Thoracic aorta (tissue), 2 donors: ENCODE measurements around the gene DOCK3. TPM values are rescaled to one million over a fixed set of nuclear protein-coding genes. Genes with fewer than 3 reads are reported as not detected.

Source experiments
- ATAC-seq: fragments of 150-250 bp; one replicate; pipeline ENCODE4 v1.8.0; 2017; ENCODE audit warnings: low read depth; ENCODE audit not compliant: insufficient number of reproducible peaks, low FRiP score
- DNase-seq: peaks from one replicate; pipeline ENCODE4 v3.0.0-alpha.2; 2020; ENCODE audit warnings: low spot score
- H3K27ac ChIP-seq, 2 donors: fragments of 200-600 bp; sonication (generic); 1 replicate in 1 of 2; 2 replicates in 1 of 2; pipeline ENCODE4 v1.5.1; 2016; ENCODE audit warnings: mild to moderate bottlenecking in 2 of 2, moderate library complexity in 2 of 2
- H3K27me3 ChIP-seq: fragments of 200-600 bp; sonication (generic); replicated peaks from 2 replicates; pipeline ENCODE4 v1.6.0; 2016; ENCODE audit warnings: mild to moderate bottlenecking; ENCODE audit not compliant: insufficient read depth
- H3K36me3 ChIP-seq: fragments of 200-600 bp; sonication (generic); one replicate; pipeline ENCODE4 v1.5.1; 2016
- H3K4me1 ChIP-seq, 2 donors: fragments of 200-600 bp; sonication (generic); 1 replicate in 1 of 2; 2 replicates in 1 of 2; pipeline versions ENCODE4 v1.5.1 to v1.6.0; 2016; ENCODE audit warnings: low read depth in 2 of 2, mild to moderate bottlenecking in 1 of 2; ENCODE audit not compliant: control insufficient read depth in 1 of 2
- H3K4me3 ChIP-seq: fragments of 200-600 bp; sonication (generic); 2 replicates; pipeline ENCODE4 v1.5.1; 2016; ENCODE audit warnings: mild to moderate bottlenecking
- H3K9me3 ChIP-seq: fragments of 200-600 bp; sonication (generic); 2 replicates; pipeline ENCODE4 v1.5.1; 2016
- CTCF ChIP-seq: fragments of 200-600 bp; sonication (generic); IDR thresholded peaks from one replicate; pipeline ENCODE4 v1.5.1; 2019; ENCODE audit warnings: antibody characterized with exemption
- total RNA-seq, 2 donors: library from RNA; depleted of rRNA; stranded (reverse); fragments of >200 nt; gene quantifications; one replicate each; pipeline versions ENCODE4 v1.1.0 to v1.2.3, GENCODE V29; 2016

Gene DOCK3
- total RNA-seq, 2 donors from 2014 or later, result 0.14 to 0.71 TPM

- no peaks in the 10 kb centered on the region for H3K27me3 ChIP-seq
- no peaks in the 10 kb centered on the region for H3K4me1 ChIP-seq
- DNase-seq, result no peak
- H3K36me3 ChIP-seq, result no peaks in the 10 kb centered on the region
- H3K4me3 ChIP-seq, result no peak overlapping the region
- H3K27ac ChIP-seq, result no peak overlapping the region
- ATAC-seq, result no peak
- TF ChIP-seq CTCF, result no peak
- no peaks in the 10 kb centered on the region for H3K9me3 ChIP-seq
Measured at GRCh38 chr3:51350751-51351150, 676.0 kb downstream of the DOCK3 start.

- Histone ChIP-seq H3K27me3 (no peaks in the 10 kb centered on the region), H3K9me3 (no peaks in the 10 kb centered on the region), H3K4me1 (no peaks in the 10 kb centered on the region), H3K27ac (no peak overlapping the region), H3K4me3 (no peak overlapping the region), H3K36me3 (no peaks in the 10 kb centered on the region)
- DNase-seq, result no peak
- TF ChIP-seq CTCF, result no peak
- no peak for ATAC-seq
Measured at GRCh38 chr3:51353131-51353530, 678.4 kb downstream of the DOCK3 start.

- ATAC-seq, result no peak
- no peaks in the 10 kb centered on the region for H3K36me3 ChIP-seq
- no peaks in the 10 kb centered on the region for H3K27me3 ChIP-seq
Measured at GRCh38 chr3:51353691-51354090, 679.0 kb downstream of the DOCK3 start.

GRCh38 chr3:51354172-51354571 is 679.4 kb downstream of the DOCK3 start:
- DNase-seq, result no peak
- H3K36me3 ChIP-seq, result no peaks in the 10 kb centered on the region
- no peak overlapping the region for H3K27ac ChIP-seq

More at GRCh38 chr3:51353691-51354090, 679.0 kb downstream of the DOCK3 start:
- no peaks in the 10 kb centered on the region for H3K9me3 ChIP-seq
- DNase-seq, result no peak
- H3K4me3 ChIP-seq, result no peak overlapping the region
- no peak for TF ChIP-seq CTCF
- no peak overlapping the region for H3K27ac ChIP-seq
- H3K4me1 ChIP-seq, result no peaks in the 10 kb centered on the region

More at GRCh38 chr3:51354172-51354571, 679.4 kb downstream of the DOCK3 start:
- Histone ChIP-seq H3K27me3 (no peaks in the 10 kb centered on the region), H3K9me3 (no peaks in the 10 kb centered on the region), H3K4me1 (no peaks in the 10 kb centered on the region), H3K4me3 (no peak overlapping the region)
- no peak for TF ChIP-seq CTCF
- no peak for ATAC-seq
